ENCODE results near the gene LRP1B.

- TF ChIP-seq CTCF (IDR thresholded peaks at IDR 0.05) (no peak), ZFX (IDR thresholded peaks at IDR 0.05; ENCODE audit: borderline replicate concordance) (no peak)
Observed at GRCh38 chr2:140512106-140512505, 1618.7 kb downstream of the LRP1B start.
